Osteoblast (primary cell): Measurements from ENCODE around the gene MYRFL. TPM values are rescaled to one million over a fixed set of nuclear protein-coding genes. Genes with fewer than 3 reads are reported as not detected.

Experiments
- DNase-seq: peaks from one replicate; pipeline ENCODE4 v3.0.0; 2011; ENCODE audit warnings: low spot score, mixed read lengths; ENCODE audit not compliant: insufficient read length; ENCODE audit errors: missing footprints
- H2AFZ ChIP-seq: 2 replicates; pipeline ENCODE4 v1.6.0; 2011; ENCODE audit warnings: mild to moderate bottlenecking, low read length
- H3K27ac ChIP-seq: 2 replicates; pipeline ENCODE4 v1.5.1; 2011; ENCODE audit warnings: mild to moderate bottlenecking, low read depth, low read length, moderate library complexity
- H3K27me3 ChIP-seq: 2 replicates; pipeline ENCODE4 v1.6.0; 2012; ENCODE audit warnings: mild to moderate bottlenecking, control low read depth, inconsistent platforms, low read length, moderate library complexity; ENCODE audit not compliant: insufficient read depth
- H3K36me3 ChIP-seq: 2 replicates; pipeline ENCODE4 v1.5.1; 2011; ENCODE audit warnings: mild to moderate bottlenecking, low read length, control low read depth, moderate library complexity; ENCODE audit not compliant: insufficient read depth
- H3K4me1 ChIP-seq: 2 replicates; pipeline ENCODE4 v1.5.1; 2011; ENCODE audit warnings: mild to moderate bottlenecking, low read length, control low read depth, moderate library complexity; ENCODE audit not compliant: insufficient read depth
- H3K4me2 ChIP-seq: 2 replicates; pipeline ENCODE4 v1.6.0; 2011; ENCODE audit warnings: mild to moderate bottlenecking, low read length; ENCODE audit not compliant: insufficient read depth
- H3K4me3 ChIP-seq: fragments of 200-600 bp; sonication (generic); 3 replicates; pipeline ENCODE4 v1.5.1; 2012; ENCODE audit warnings: mild to moderate bottlenecking, low read length, inconsistent platforms; ENCODE audit not compliant: insufficient read depth
- H3K79me2 ChIP-seq: 2 replicates; pipeline ENCODE4 v1.6.0; 2012; ENCODE audit warnings: mild to moderate bottlenecking, low read length, control low read depth, inconsistent platforms; ENCODE audit not compliant: insufficient read depth
- H3K9me3 ChIP-seq: 2 replicates; pipeline ENCODE4 v1.5.1; 2011; ENCODE audit warnings: low read depth, low read length, control low read depth
- H4K20me1 ChIP-seq: 2 replicates; pipeline ENCODE4 v1.6.0; 2012; ENCODE audit warnings: mild to moderate bottlenecking, low read length, control low read depth; ENCODE audit not compliant: insufficient read depth
- CTCF ChIP-seq: IDR thresholded peaks from 2 replicates; pipeline ENCODE4 v1.5.1; 2011; ENCODE audit warnings: mild to moderate bottlenecking, low read depth, low read length, moderate library complexity; ENCODE audit errors: extremely low read depth
- total RNA-seq: library from RNA; depleted of rRNA; stranded (reverse); fragments of >200 nt; gene quantifications from 2 replicates; pipeline ENCODE4 v1.2.3, GENCODE V29; 2012

Gene MYRFL
- total RNA-seq: not detected in 2 replicates

GRCh38 chr12:69824966-69825560, at the start of gene MYRFL:
TSS of gene MYRFL (plus strand) at chr12:69825227. CDS start at chr12:69825518, 291 bp downstream.
- H3K27me3 ChIP-seq: no peaks in the 10 kb centered on the region
- H3K4me3 ChIP-seq: no peak within 1 kb of the TSS
- no peak within 1 kb of the TSS for H2AFZ ChIP-seq
- H3K27ac ChIP-seq: no peak within 1 kb of the TSS
- peaks cover 5% of the 10 kb centered on the region for H3K4me1 ChIP-seq
- TF ChIP-seq CTCF: no peak
- no peaks in the 10 kb centered on the region for H3K36me3 ChIP-seq
- H3K4me2 ChIP-seq: no peak within 1 kb of the TSS
- no peaks in the 10 kb centered on the region for H4K20me1 ChIP-seq
- DNase-seq: no peak
- no peaks in the 10 kb centered on the region for H3K9me3 ChIP-seq
- no peaks in the 10 kb centered on the region for H3K79me2 ChIP-seq

- peak; percentile 60 for DNase-seq
- no peak overlapping the region for H3K27ac ChIP-seq
- no peaks in the 10 kb centered on the region for H3K4me1 ChIP-seq
- no peaks in the 10 kb centered on the region for H3K36me3 ChIP-seq
- no peaks in the 10 kb centered on the region for H3K79me2 ChIP-seq
- H3K9me3 ChIP-seq: no peaks in the 10 kb centered on the region
- no peak overlapping the region for H3K4me2 ChIP-seq
- H2AFZ ChIP-seq: no peak overlapping the region
- peak; percentile 71 for TF ChIP-seq CTCF
- H3K27me3 ChIP-seq: no peaks in the 10 kb centered on the region
- H3K4me3 ChIP-seq: no peak overlapping the region
- H4K20me1 ChIP-seq: no peaks in the 10 kb centered on the region
These were observed 45.1 kb upstream of the MYRFL start for GRCh38 chr12:69779928-69780327.

GRCh38 chr12:69783365-69783764, 41.7 kb upstream of the MYRFL start:
- Histone ChIP-seq H4K20me1 (no peaks in the 10 kb centered on the region), H3K9me3 (no peaks in the 10 kb centered on the region), H2AFZ (no peak overlapping the region), H3K36me3 (no peaks in the 10 kb centered on the region), H3K4me1 (no peaks in the 10 kb centered on the region), H3K4me2 (no peak overlapping the region), H3K4me3 (no peak overlapping the region), H3K27ac (no peak overlapping the region), H3K27me3 (no peaks in the 10 kb centered on the region), H3K79me2 (no peaks in the 10 kb centered on the region)
- TF ChIP-seq CTCF: no peak
- DNase-seq: no peak

GRCh38 chr12:69789351-69789750, 35.7 kb upstream of the MYRFL start:
- Histone ChIP-seq H3K27ac (no peak overlapping the region), H3K36me3 (no peaks in the 10 kb centered on the region), H3K4me2 (no peak overlapping the region), H3K4me1 (no peaks in the 10 kb centered on the region), H3K79me2 (no peaks in the 10 kb centered on the region), H3K9me3 (no peaks in the 10 kb centered on the region), H3K27me3 (no peaks in the 10 kb centered on the region), H3K4me3 (no peak overlapping the region), H4K20me1 (no peaks in the 10 kb centered on the region), H2AFZ (no peak overlapping the region)
- TF ChIP-seq CTCF: no peak
- DNase-seq: no peak
